ENCODE results near the gene PICK1.
"Not testable (repeated sequence)": the region's sequence is repeated elsewhere in the genome, so short reads cannot be mapped to it uniquely, and the experiment has no call there.

Gene PICK1

DNA sequence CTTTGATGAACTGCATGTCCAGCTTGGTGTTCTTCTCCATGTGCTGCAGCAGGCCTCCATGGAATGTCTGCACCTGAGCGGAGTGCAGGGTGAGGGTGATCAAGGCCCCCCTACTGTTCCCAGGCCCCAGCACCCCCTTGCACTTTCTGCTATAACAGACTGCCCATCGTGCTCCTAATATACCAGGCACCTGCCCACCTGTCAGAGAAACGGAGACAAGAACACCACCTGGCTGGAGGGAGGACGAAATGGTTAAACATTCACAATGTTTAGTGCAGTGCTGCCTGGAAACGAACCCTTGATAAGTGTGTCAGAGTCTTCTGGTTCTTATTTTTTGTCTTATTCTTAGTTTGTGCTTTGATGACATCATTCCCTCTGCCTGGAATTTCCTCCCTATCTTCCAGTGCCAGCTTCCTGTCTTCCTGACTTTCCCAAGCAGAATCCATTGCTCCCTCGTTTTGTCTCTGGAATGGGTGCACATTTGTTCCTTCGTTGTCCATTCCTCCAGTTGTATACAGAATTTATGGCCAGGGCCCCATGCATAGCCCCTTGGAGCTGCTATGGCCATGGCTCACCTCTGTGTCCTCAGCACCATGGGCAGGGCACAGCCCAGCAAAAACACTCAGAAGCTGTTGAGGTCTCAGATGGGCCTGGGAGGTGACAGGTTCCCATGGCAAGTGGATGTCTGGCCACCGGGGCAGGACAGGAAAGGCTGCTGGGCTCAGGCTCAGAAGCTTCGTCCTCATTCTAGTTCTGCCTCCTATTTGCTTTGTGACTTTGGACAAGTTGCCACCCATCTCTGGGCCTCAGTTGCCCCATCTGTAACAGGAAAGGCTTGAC is 41.4 kb downstream of the PICK1 start:
- DNase-seq: no peak

DNA sequence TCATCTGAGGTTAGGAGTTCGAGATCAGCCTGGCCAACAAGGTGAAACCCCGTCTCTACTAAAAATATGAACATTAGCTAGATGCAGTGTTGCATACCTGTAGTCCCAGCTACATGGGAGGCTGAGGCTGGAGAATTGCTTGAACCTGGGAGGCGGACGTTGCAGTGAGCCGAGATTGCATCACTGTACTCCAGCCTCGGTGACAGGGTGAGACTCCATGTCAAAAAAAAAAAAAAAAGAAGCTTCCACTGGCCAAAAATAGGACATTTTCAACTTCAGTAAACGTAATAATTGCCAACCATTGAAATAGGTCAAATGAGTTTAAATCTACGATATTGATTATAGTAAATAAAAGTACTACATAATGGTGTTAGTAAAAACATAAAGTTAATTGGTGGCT is 46.4 kb downstream of the PICK1 start:
- no peak for DNase-seq

DNA sequence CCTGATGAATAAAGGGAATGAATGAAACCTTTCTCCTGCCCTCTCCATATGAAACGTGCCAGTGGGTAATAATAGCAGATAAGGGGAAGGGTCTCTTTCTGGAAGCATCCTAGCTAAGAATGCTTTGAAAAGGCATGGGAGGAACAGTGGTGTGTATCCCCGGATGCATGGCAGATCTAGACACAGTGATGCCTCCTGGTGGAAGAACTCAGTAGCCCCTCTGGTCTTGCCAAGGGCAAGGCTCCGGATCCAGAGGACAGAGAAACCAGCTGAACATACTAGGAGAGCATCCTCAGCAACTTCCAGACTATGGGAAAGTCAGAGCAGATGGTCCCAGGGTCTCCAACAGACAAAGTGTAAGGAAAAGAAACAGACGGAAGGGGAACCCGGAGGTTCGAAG is 46.9 kb downstream of the PICK1 start:
- DNase-seq: peak; percentile 78

DNA sequence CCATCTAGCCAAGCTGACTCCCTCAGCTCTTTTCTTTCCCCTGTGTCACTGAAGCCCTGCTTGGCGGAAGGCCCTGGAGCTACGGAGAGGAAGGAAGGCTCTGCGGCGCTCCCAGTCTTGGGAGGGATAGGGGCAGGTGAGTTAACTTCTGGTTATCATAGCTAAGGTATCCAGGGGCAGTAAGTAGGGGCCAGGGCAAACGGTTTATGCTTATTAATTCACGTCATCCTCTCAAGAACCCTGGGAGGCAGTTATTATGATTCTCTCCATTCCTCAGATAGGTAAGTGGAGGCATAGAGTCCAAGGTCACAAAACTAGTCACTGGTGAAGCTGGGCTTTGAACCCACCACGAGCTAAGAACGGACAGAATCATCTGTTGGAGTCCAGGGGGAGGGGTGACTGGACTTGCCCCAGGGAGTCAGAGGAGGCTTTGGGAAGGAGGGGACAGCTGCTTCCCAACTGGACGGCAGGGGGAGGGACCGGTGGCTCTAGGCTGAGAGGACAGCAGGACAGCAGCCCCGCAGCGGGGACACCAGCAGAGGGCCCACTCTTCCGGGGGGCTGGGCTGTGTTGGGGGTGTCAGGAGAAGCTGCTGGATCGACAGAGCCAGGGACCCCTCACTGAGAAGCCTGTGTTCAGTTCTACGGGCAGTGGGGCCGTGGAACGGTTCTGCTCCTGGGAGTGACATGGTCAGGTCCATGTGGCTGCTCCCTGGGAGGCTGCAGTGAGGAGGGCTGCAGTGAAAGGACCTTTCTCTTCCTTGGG is 49.8 kb downstream of the PICK1 start:
- peak; percentile 45 for DNase-seq

DNA sequence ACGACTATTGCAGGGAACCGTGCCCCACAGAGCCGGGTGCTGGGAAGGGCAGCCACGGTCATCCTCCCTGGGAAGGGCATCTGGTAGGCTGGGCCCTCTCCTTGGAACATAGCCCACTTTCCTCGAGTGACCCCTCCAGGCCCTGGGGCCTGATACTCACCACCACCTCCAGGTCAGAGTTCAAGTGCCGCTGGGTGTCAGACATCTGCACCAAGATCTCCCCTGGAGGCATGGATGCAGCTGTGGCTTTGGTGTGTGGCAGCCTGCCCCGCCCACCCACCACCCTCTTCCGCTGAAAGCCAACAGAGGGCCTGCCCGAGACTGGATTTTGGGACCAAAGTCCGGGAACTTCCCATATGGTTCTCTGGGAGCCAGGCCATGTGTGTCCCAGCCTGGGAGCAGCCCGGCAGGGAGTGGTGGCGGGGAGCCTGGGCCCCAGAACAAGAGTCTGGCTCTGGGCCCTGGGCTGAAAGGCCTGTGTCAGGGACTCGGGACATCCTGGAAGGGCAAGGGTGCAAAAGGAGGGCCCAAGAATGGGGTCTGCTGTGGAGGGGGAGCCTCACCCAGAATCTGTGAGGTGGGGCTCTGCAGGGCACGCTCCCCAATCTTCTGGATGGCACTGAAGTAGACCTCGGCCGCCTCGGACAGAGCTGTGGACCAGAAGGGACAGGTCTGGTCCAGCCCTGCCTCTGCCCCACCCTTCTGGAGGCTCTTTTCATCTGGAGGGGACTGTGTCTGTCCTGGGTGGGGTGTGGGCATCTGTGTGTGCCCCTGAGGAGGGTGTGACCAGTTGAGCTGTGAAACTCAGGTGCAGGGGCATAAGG is 50.7 kb downstream of the PICK1 start:
- DNase-seq: peak; percentile 52

DNA sequence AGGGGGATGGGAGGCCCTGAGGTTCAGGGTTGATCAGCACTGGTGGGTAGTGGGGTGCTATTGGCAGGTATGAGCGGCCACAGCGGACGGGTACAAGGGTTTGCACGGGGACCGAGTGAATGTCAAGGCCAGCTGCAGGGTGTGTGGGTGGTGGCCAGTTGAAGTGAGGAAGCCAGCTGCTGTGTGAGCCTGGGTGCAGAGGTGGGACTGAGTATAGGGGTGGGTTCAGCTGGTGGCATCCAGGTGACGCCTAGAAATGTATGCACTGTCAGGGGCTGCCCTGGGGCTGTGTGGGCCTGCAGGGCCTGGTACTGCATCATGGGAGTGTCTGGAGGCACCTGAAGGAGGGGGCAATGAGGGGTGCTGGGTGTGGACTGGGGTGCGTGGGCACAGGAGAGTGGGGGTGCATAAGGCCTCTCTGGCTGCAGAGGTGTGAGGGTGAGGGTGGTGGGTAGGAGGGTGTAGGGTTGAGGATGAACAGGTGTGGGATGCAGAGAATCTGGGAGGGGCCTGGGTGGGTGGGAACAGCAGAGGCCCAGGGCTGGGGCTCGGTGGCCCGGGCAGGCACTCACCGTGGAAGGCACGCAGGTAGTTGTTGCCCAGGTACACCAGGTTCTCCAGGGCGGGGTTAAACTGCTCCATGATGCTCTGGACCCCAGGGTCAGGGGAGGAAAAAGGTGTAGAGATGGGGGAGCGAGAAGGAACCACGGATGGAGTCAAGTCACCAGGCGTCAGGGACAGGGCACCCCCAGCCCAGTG is 51.5 kb downstream of the PICK1 start:
- no peak for DNase-seq

DNA sequence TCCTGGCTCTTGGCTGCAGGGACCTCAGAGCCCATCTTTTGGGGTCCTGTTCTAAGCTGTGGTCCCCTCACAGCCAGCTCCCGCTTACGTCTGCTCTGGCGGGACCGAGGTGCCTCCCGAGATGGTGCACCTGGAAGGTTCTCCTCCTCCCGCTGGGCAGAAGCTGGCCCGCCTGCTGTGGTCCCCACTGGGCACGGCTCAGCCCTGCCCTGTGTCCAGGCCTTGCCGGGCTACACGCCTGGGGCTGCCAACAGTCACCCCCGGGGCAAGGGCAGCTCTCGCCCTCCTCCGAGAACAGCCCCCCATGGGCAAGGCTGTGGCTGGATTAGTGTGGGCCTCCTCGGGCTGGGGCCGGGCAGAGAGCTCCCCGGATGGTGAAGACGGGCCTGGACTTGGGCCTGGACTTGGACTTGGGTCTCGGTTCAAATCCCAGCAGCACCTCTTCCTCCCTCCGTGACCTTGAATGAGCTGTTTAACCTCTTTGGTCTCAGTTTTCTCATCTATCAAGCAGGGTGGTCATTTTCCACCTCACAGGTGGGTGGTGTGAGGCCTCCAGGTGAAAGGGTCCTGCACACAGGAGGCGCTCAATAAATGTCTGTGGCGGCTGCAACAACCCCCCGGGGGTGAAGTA is 52.3 kb downstream of the PICK1 start:
- DNase-seq: peak; percentile 49

DNA sequence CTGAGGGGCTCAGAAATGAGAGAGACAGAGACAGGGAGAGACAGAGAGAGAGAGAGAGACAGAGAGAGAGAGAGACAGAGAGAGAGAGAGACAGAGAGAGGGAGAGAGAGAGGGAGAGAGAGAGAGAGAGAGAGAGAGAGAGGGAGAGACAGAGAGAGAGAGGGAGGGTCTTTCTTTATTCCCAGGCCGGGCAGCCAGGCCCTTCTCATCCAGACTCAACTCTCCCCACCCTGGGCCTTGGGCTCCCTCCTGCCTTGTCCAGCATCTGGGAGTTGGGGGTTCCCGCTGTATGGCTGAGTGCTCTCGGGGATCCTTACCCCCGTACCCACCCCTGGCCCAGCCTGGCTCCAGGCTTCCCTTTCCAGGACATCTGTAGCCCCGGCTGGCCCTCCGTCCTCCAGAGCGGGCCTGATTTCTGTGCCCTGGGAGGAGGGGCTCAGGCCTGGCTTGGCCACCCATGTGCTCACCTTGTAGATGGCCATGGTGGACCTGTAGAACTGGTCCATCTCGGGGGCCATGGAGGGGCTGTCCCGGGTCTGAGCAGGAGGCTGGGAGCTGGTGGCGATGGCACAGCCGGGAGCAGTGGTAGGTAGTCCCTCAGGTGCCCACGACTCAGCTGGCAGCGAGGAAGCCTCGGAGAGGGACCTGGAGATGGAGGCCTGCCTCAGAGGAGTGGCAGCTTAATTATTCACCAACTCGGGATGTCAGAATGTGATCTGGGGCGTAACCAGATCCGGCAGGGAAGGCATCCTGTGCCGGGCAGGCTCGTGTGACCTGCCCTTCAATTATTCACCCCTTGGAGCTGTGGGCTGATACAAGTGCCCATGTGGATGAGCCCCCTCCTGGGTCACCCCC is 53.0 kb downstream of the PICK1 start, which contains the start of gene BAIAP2L2:
TSS of gene BAIAP2L2 (minus strand) at position 677 of the 855 bp plus-strand sequence. CDS start at position 518, 159 bp downstream.
- DNase-seq: peak; percentile 50

DNA sequence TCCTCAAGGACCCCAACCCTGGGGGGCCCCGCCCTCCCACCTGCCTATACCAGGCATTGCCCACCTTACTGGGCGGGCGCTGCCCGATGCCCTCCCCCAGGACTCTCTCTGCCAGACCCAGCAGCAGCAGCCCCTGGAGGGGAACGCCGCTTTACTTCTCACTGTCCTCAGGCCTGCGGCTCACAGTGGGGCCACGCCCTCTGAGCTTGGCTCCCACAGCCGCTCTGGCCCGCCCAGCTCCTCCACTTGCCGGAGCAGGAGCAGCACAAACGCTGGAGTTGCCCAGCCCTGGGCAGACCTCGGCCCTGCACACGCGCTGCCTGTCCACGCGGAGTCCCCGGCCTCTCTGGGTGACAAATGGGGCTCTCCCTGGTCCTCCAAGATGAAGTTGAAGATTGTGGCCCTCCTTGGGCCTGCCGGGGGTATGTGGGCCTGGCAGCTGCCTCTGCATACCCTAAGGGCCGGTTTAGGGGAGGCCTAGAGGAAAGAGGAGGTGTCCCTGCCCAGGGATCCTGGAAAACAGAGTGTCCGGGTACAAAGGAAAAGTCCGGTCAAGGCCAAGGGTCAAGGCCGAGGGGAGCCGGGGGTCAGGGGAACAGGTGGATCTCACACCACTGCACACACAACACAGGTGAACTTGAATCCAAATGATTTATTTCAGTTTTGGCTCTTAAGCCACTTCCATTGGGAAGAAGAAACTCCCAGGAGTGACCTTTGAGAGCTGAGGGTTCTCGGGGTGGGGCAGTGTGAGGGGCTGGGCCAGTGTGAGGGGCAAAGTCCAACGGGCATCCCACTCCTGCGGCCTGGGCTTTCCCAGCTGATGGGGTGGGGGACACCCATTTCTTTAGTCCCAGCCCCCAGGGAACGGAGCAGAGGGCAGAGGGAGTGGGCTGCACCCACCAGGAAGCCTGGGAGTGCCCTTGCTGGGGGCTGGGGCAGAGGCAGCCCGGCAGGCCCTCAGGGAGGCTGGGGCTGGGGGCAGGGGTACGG is 54.0 kb downstream of the PICK1 start:
- peak; percentile 81 for DNase-seq

DNA sequence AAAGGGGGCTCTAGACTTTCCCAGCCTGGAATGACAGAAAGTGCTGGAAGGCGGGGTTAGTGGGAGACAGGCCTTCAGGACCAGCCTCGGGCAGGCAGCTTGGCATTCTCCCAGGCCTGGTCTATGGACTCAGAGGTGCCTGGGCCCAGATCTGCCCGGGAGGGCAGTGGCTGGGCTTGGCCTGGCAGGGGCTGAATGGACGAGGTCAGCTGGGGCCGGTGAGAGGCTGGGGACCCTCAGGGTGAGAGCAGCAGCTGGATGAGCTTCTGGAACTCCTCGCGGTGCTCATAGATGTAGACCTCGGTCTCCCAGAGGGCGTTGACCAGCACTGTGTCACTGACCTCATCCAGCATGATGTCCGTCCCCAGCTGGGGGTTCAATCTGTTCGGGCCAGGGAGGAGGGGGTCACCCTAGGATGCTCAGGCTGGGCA is 54.7 kb downstream of the PICK1 start:
- DNase-seq: peak; percentile 54

DNA sequence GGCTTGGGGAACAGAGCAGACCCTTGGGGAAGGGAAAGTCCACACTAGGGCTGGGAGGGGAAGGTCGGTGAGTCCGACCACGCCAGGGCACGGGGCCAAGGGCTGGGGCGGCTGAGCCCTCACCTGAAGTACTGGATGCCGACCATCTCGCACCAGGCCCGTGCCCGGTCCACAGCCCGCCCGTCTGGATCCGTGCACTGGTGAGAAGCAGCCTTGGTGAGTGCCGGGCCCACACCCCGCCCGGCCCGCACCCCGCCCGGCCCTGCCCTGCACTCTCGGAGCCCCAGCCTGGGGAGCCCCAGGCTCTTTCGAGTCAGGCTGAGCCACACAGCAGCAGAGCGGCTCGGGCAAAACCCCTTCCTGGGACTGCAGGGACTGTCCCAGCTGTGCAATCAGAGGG is 55.2 kb downstream of the PICK1 start:
- peak; percentile 37 for DNase-seq

DNA sequence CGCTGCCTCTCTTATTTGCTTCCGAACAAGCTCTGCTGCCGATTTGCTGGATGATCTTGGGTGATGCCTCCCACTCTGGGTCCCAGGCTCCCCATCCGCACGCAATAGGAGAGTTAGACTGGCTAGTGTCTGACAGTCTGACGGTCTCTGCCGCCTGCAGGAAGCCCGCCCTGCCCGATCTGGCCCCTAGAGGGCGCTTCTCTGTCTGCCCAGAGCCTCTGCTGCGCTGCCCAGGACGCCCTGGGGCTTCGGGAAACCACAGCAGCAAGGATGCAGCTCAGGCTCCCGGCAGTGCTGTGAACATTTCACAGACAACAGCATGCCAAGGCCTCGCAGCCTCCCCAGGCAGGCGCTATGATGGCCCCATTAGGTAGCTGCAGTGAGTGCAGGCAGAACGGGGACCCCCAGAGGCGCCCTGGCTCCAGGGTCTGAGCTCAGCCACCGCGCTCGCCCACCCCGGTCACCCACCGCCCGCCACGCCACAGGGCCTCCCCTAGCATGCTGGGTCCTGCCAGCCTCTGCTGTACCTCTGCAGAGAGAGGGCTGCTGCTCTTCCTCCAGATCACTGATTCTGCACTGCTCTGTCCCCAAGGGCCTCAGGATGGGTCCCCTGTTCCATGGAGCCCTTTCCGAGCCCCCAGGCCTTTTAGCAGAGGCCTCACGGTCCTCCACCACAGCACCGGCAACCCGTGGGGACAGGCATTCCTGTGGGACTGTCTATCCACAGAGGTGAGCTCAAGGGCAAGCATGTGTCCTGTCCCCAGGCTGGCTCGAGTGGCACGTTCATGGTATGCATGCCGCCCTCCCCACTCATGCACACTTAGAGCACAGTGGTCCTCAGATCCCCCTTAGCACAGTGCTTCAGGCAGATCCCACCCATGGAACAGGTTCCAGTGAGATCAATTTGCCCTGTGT is 57.5 kb downstream of the PICK1 start:
- DNase-seq: peak; percentile 95

DNA sequence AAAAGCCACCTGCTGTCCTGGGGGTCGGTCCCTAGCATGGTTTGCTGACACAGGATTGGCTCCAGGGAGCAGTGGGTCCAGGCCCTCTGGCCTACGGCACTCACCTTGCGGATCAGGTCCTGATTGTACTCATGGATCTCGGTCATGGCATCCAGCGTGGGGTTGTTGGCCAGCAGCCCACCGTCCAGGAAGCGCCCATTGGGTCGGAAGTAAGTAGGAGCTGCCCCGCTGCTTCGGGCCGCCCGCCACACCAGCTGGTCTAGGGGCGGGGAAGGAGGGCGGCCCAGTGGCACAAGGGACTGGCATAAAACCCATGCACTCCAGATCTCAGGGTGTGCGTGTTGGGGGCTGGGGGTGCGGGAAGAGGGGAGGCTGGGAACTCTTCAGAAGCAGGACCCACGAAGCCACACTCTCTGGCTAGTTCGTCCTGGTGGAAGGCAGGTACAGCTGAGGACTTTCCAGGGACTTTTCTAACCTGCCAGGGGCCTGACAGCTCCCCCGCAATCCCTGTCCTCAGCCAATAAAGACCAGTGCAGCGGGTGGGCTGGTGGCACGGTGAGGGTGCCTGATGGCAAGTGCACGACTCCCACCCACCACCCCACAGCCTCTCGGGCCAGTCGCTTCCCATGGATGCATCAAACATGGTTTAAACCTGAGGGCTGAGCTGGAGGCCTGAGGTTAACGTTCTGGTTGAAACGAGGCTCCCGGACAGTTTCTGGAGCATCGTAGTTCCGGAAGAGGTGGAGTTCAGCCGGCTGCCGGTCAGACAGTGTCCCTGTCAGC is 58.4 kb downstream of the PICK1 start:
- DNase-seq: peak; percentile 46

DNA sequence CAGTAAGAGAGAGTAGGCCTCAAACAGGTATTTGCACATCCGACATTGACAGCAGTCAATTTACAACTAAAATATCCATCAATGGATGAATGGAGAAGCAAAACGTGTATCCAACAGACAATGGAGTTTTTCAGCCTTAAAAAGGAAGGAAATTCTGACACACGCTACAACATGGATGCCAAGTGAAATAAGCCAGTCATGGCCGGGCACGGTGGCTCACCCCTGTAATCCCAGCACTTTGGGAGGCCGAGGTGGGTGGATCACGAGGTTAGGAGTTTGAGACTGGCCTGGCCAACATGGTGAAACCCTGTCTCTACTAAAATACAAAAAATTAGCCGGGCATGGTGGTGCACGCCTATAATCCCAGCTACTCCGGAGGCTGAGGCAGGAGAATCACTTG is 60.4 kb downstream of the PICK1 start:
- not testable (repeated sequence) for DNase-seq

DNA sequence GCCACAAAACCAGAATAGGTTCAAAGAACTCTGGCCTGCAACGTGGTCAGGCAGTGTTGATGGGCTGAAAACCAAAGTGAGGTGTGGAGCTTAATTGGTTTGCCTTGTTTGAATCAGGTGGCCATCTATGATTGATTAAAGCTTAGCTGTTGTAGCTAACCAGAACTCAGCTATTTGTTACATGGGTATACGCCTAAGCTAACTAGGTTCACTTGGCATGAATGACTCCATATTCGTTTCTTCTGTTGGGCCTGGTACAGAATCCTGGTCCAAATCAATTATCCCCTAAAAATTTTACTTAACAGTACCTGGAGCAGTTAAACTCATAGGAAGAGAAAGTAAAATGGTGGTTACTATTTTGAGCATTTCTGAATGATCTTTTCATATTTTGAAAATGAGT is 61.0 kb downstream of the PICK1 start:
- no peak for DNase-seq

DNA sequence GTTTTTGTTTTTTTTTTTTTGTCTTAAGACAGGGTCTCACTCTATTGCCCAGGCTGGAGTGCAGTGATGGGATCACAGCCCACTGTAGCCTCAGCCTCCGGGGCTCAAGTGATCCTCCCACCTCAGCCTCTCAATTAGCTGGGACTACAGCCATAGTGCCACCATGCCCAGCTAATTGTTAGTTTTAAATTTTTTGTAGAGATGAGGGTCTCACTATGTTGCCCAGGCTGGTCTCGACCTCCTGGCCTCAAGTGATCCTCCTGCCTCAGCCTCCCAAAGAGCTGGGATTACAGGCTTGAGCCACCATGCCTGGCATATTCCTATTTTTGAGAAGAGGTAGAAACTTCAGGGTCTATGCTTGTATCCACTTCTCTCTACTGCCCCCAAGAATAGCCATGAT is 61.5 kb downstream of the PICK1 start:
- not testable (repeated sequence) for DNase-seq

DNA sequence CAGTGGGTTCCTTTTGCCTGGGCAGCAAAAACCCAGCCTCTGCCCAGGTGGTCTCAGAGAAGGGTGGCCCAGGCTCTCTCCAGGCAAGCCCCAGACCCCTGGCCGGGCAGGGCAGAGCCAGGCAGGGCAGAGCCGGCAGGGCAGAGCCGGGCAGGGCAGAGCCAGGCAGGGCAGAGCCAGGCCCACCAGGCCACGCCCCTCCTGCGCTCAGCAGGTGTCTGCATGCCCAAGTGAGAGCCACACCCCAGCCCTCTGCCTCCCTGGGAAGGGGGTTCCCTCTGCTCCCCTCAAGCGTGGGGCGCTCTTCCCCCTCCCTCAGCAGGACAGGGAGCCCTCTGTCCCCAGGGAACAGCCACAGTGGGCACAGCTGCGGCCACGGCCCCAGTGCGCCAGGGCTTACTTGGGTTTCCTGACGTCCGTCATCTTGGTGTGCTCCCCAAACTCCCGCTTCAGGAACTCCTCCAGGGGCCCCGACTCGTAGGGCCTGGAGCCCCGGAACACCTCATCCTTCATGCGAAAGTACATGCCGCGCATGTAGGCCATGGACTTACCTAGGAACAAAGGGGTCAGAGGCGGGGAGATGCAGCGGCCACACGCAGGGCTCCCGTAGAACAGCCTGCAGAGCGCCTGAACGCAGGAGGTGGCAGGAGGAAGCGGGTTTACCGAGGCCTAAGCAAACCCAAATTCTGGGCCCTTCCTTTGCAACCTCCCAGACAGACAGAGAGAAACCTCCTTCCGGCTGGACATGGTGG is 63.3 kb downstream of the PICK1 start:
- peak; percentile 51 for DNase-seq
